Measurements from ENCODE around the gene AP3D1.
"Not testable (repeated sequence)": the region's sequence is repeated elsewhere in the genome, so short reads cannot be mapped to it uniquely, and the experiment has no call there.

The AP3D1 gene

DNA sequence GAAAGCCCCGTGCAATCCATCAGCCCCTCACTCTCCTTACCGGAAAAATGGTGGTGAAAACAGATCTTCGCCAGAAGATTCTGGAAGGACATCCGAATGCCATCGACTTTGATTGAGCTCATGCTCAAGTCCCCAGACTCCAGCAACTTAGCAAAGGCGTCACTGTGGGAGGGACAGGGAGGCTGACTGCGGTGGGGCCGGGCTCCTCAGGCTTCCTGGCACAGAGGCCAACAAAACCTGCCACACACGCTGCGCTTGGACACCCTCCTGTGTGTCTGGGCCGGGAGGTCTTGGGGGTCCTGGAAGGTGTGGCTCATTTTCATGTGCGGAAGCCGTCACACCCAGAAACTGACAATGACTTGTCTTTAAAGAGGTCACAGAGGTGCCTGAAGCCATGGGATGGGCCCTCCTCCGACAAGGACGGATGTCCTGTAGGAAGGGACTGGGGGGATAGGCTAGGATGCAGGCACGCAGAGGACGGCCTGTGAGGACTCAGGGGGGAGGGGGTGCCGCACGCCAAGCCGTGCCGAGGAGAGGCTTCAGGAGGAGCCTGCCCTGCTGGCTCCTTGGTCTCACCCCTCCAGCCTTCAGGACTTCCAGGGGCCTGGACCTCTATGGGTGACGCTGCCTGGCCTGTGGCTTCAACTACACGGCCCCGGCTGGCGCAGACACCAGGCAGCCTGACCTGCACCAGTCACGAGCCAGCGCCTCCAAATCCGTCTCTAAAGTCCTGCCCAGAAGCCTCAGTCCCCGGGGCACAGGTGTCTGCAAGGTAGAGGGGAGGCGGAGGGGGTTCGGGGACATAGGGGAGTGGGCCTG is 42.1 kb downstream of the AP3D1 start:
- no peak for DNase-seq (ENCODE audit: low read depth)

DNA sequence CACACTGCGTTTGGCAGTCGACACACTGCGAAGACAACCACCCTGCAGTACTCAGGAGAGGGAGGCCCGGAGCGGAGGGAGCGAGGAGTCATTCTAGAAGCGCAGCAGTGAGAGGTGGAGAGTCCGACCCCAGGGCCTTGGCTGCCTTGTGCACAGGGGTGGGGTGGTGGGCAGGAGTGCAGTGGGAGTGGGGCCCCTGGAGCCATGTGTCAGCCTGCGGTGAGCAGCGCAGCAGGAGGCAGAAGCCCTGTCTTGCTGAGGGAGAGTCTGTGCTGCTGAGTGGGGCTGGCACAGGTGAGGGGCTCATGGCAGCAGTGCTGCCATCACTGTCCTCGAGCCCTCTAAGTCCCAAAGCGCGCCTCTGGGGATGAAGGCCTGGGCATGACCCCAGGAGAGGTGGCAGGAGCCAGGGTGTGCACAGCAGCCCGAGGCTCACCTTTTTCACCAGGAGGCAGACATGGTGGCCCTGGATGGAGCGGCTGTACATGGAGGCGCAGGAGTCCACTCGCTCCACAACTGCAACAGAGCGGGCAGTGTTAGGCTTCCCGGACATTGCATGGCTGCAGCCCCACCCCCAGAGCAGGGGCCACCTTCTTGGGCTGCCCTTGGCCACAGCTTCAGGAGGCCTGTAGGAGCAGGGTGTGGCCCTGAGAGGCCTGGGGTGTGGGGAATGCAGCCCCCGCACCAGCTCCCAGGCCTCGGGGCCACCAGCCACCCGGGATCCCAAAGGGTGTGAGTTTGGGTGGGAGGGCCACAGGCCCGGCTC is 42.9 kb downstream of the AP3D1 start:
- DNase-seq (ENCODE audit: low read depth) = no peak

DNA sequence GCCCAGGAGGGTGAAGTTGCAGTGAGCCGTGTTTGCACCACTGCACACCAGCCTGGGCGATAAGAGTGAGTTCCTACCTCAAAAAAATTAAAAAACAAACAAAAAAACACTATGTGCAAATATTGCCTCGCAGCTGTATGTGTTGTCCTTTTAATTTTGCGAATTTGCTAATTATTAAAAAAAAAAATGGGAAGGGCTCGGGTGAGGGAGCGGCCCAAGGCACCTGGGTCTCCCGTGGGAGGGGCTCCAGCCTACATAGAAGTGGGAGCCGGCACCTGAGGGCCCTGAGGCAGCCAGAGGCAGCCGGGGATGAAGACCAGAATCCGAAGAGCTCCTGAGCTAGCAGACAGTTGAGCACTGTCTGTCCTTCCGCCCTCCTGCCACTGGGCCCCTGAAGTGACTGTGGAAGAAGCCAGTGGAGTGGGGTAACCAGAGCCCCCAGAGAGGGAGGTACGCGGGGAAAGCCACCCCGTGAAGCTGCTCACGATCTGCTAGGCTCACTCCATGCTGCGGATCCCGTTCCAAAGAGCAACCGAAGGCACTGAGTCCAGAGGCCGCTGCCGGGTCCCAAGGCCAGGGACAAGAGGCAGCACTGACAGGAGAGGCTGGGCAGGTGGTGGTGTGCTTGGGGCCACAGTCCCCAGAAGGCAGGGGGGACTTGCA is 48.2 kb downstream of the AP3D1 start:
- no peak for DNase-seq (ENCODE audit: low read depth)

DNA sequence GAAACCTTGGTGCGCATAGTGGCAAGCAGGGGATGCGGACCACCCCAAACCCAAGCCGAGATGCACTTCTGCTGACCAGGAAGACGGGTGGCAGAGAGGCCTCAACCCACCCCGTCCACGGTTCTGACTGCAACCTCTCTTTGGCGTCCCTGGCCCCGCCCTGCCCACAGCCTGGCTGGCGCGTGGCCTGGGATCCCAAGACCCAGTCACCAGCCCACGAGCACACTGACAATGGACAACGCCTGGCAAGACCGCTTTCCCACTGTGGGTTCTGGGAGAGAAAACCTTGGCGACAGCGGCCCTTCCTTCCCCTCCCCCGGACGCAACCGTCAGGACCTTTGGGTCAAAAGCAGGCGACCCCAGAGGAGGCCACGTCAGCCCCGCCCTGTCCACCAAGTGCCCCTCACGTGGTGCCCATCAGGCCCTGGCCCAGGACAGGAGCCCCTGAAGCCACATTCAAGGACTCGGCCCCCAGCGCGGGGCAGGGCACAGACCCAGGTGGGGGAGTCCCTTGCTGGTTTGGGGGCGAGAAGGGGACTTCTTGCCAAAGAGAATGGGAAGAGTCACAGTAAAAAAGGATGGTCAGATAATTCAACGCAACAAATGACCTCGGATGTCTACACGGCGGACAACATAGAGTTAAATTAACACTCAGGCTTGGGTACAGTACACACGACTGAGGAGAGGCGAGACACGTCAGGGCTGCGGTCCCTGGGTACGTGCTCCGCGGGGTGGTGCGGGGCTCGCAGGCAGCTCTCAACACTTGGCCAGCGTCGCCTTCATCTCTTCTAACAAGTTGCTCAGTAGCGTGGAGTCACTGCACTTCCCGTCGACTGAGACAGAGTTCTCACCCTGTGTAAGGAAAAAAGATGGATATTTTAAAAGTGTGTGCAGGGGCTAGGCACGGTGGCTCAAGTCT is 49.7 kb downstream of the AP3D1 start:
- DNase-seq (ENCODE audit: low read depth) = no peak

DNA sequence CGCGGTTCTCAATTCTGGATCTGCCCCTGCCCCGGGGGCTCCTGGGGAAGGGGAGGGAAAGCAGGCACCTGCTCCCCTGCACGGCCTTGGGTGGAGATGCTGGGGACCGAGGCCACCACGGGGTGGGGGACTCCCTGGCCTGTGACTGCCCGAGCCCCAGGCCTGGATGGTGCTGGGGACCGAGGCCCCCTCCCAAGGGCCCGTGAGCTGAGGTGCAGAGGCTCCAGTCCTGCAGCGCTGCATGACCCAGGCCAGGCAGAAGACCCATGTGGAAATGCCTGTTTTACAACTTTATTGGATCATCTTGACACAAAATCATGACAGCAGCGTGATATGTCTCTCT is 50.7 kb downstream of the AP3D1 start:
- no peak for DNase-seq (ENCODE audit: low read depth)

DNA sequence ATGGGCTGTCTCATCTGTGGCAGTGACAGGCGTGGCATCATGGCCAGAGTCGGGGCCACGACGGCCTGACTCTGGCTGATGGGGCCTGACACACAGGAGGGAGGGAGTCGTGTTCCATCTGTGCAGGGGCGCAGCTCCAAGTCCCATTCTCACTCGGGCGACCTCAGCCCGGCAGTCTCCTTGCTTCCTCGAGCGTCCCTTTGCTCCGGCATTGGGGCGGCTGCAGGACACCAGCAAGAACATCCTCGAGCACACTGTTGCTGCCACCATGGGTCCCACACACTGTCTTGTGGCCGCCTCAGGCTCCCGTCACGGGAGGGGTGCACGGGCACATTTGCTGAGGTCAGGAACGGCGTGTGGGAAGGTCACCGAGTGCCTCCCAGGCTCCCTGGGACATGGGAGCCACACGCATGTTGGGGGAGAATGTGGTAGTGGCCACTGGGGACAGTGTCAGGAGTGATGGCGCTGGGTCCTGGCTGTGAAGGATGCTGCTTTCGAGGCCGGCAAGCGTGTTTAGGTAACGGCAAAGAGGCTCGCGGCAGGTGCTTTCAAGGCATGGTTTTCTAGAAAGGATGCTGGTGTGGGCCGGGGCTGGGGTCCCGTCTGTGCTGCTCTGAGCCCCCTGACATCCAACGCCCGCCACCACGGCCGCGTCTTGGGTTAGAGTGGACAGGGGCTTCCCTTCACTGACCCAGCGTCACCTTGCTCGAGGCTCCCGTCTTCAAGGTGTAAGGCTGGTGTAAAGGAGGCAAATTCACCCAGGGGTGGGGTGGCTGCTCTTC is 51.2 kb downstream of the AP3D1 start:
- no peak for DNase-seq (ENCODE audit: low read depth)

DNA sequence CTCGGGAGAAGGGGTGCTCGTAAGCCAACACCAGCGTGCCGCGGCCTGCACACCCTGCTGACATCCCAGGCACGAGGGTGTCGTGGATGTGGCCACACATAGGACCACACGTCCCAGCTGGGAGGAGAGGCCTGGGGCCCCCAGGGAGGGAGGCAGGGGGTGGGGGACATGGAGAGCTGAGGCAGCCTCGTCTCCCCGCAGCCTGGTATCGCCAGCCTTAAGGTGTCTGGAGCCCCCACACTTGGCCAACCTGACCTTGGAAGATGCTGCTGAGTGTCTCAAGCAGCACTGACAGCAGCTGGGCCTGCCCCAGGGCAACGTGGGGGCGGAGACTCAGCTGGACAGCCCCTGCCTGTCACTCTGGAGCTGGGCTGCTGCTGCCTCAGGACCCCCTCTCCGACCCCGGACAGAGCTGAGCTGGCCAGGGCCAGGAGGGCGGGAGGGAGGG is 52.3 kb downstream of the AP3D1 start:
- DNase-seq (ENCODE audit: low read depth) = no peak

DNA sequence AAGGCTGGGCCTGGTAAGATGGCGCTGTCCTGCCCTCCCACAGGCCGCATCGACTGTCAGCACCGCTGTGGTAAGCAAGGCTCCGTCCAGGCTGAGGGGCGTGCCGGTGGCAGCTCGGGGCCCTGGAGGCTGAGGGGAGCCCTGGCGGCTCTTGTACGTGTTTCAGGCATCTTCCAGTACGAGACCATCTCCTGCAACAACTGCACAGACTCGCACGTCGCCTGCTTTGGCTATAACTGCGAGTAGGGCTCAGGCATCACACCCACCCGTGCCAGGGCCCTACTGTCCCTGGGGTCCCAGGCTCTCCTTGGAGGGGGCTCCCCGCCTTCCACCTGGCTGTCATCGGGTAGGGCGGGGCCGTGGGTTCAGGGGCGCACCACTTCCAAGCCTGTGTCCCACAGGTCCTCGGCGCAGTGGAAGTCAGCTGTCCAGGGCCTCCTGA is 53.5 kb downstream of the AP3D1 start:
- DNase-seq (ENCODE audit: low read depth) = no peak

DNA sequence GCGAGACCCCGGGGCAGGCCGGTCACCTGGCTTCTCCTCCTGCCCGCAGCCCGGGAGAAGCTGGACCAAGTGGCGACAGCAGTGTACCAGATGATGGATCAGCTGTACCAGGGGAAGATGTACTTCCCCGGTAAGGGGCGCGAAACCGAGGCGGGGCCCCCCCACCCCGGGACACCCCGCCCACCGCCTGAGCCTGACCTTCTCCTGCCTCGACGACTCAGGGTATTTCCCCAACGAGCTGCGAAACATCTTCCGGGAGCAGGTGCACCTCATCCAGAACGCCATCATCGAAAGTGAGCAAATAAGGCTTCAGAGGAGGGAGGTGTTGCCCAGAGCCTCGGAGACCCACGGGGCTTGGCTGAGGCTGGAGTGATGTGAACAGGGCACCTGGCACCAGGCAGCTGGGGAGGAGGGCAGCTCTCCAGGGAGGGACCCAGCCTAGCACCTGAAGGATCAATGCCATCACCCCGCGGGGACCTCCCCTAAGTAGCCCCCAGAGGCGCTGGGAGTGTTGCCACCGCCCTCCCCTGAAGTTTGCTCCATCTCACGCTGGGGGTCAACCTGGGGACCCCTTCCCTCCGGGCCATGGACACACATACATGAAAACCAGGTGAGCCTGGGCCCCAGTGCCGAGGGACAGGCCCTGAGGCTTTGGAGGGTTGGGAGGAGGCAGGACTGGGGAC is 54.0 kb downstream of the AP3D1 start:
- DNase-seq (ENCODE audit: low read depth) = no peak

DNA sequence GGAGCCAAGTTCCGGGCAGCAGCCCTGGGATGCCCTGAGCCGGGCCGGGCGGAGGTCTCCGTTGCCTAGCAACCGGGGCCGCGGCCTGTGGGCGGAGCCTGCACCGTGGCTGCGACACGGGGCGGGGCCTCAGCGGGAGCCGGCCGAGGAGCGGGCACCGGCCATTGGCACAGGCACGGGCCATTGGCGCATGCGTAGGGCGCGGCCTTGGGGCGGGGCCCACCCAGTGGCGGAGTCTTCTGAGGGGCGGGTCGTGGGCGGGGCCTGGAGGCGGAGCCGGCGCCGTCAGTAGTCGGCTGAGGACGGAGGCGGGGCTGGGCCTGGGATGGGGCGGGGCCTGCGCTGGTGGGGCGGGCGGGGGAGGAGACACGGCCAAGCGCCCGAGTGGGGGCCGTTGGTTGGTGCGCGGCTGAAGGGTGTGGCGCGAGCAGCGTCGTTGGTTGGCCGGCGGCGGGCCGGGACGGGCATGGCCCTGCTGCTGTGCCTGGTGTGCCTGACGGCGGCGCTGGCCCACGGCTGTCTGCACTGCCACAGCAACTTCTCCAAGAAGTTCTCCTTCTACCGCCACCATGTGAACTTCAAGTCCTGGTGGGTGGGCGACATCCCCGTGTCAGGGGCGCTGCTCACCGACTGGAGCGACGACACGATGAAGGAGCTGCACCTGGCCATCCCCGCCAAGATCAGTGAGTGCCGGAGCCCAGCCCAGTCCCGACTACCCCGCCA is 54.7 kb downstream of the AP3D1 start, which contains the start of gene IZUMO4:
IZUMO4 (plus strand) TSS at position 436 of the 723 bp plus-strand sequence; CDS start at position 467, 31 bp downstream.
- DNase-seq (ENCODE audit: low read depth) = peak; percentile 100

DNA sequence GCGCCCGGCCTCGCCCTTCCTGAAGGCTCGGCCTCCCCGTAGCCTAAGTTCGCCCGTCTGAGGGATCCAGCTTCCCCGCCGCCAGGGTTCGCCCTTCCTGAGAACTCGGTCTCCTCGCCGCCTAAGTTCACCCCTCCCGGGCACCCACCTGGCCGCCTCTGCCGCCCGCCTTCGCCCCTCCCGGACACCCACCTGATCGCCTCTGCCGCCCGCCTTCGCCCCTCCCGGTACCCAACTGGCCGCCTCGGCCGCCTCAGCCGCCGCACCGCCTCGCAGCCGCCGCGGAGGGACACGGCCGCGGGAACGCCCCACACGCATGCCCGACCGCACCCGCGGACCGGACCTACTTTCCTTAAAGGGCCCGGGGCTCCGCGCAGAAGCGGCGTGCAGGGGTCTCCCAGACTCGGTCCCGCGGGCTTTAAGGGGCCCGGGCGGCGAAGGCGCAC is 55.3 kb downstream of the AP3D1 start, which contains the start of gene MOB3A:
MOB3A (minus strand) TSS at position 293 of the 446 bp plus-strand sequence. CDS start 17,766 bp downstream, outside the sequence.
- DNase-seq (ENCODE audit: low read depth) = no peak

DNA sequence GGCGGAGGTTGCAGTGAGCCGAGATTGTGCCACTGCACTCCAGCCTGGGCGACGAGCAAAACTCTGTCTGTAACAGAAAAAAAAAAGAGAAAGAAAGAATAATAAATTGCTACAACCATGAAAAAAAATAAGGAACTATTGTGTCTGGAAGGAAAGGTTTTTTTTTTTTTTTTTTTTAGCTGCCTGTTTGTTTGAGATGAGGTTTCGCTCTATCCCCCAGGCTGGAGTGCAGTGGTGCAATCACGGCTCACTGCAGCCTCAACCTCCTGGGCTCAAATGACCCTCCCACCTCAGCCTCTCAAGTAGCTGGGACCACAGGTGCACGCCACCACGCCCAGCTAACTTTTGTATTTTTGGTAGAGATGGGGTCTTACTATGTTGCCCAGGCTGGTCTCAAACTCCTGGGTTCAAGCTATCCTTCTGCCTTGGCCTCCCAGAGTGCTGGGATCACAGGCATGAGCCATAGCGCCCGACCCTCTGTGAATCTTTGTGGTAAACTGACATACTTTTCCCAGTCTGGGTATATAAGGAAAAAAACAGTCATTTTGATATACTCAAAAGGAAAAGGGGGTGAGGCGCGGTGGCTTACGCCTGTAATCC is 59.3 kb downstream of the AP3D1 start:
- DNase-seq (ENCODE audit: low read depth) = not testable (repeated sequence)

DNA sequence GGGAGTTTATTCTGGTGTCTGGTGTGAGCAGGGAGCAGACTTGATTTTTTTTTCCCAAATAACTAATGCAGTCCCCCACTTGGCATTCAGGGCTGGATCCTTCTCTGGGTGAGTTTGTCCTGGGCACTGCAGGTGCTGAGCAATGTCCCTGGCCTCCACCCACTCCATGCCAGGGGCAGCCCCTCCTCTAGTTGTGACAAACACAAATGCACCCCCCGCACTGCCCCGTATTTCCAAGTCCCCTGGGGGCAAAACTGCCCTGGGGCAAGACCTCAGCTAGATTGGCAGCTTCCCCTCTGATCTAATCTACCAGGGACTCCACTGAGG is 61.7 kb downstream of the AP3D1 start:
- no peak for DNase-seq (ENCODE audit: low read depth)

DNA sequence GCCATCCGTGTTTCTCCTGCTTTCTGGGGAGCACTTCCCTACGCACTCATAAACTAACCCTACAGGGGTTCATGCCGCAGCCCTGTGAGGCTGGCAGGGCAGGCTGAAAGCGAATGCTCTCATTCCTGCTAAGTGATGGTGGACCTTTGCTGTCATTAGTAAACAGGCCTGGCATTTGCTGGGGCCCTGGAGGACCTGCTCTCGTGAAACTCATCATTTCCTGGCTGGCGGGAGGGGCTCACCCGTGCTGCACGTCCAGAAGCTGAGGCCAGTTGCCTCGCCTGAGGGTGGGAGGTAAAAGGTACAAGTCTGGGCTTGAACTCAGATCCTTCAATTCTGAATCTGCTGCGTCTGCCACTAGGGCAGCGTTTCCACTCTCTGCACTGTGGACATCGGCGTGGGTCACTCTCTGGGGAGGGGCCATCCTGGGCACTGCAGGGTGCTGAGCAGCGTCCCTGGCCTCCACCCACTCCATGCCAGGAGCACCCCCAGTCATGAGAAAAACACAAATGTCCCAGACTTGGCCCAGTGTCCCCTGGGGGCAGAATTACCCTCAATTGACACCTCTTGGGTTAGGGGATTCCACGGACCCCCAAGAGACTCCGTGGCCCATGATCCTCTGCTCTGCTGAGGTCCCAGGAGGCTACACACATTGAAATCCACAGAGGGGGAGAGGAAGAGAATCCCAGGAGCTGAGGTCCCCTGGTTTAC is 62.2 kb downstream of the AP3D1 start:
- DNase-seq (ENCODE audit: low read depth) = no peak

DNA sequence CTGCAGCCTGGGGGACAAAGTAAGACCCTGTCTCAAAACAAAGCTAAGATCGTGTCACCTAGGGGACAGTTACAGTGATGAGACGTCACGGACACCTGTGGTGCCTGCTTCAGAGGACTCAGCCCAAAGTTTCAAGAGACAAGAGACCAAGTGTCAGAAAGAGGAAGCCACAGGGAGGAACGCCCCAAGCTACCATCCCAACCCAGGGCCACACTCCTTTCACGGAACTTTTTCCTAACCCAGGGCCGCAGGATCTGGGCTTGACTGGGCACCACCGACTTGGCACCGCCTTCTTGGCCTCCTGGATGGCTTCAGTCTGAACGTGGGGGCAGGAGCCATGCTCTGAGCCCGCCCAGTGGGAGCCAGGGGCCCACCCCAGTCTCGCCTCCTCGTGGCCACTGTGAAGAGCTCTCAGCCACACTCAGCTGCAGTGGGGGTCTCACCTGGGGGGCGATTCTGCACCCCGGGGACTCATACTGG is 63.7 kb downstream of the AP3D1 start:
- no peak for DNase-seq (ENCODE audit: low read depth)

DNA sequence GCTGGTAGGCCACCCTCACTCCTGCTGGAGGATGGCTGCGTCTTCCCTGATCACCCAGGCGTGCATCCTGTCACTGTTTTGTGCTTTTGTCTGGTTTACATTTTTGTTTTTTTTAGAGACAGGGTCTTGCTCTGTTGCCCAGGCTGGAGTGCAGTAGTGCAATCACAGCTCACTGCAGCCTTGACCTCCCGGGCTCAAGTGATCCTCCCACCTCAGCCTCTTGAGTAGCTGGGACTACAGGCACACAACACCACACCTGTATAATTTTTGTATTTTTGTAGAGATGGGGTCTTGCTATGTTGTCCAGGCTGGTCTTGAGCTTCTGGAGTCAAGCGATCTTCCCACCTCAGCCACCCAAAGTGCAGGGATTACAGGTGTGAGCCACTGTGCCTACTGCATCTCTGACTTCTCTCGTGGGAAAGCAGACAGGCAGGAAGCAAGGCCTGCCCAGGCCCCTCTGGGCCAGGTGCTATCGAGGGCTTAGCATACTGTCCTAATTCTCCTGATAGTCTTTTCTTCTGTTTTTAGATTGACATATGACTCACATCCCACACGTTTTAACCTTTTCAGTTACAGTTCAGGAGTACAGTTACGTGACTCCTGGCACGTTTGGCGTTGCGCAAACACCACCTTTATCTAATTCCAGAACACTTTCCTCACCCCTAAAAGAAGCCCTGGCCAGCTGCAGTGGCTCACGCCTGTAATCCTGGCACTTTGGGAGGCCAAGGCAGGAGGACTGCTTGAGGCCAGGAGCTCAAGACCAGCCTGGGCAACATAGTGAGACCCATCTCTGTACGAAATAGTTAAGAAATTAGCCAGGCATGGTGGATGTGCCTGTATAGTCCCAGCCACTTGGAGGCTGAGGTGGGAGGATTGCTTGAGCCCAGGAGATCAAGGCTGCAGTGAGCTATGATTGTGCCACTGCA is 64.4 kb downstream of the AP3D1 start:
- not testable (repeated sequence) for DNase-seq (ENCODE audit: low read depth)

Measured in activated T-cell treated with anti-CD3 and anti-CD28 coated beads for 24 hours (primary cell).